BJ (cell line): ENCODE data around the gene EMX2. TPM values are rescaled to one million over a fixed set of nuclear protein-coding genes. Genes with fewer than 3 reads are reported as not detected.

Source experiments
- CTCF ChIA-PET: fragments of 350-600 bp; formaldehyde crosslinking; extraction: SDS; loops from one replicate; lab custom pipeline; 2021; ENCODE audit warnings: antibody characterized with exemption, inconsistent platforms; lab: Yijun Ruan, JAX
- POLR2A ChIA-PET: fragments of 300-600 bp; sonication (Branson Sonifier 250); formaldehyde crosslinking; extraction: SDS; loops from one replicate; lab custom pipeline; 2021; ENCODE audit warnings: antibody characterized with exemption; lab: Charles Lee
- DNase-seq: peaks from one replicate; pipeline ENCODE4 v3.0.0-alpha.2; 2011; ENCODE audit warnings: low read depth
- H3K27me3 ChIP-seq: 2 replicates; pipeline ENCODE4 v1.6.0; 2011; ENCODE audit warnings: low read length; ENCODE audit not compliant: control insufficient read depth, insufficient read depth
- H3K36me3 ChIP-seq: 2 replicates; pipeline ENCODE4 v1.5.1; 2011; ENCODE audit warnings: low read length; ENCODE audit not compliant: control insufficient read depth, insufficient read depth
- H3K4me3 ChIP-seq: 2 replicates; pipeline ENCODE4 v1.5.1; 2011; ENCODE audit warnings: low read depth, mild to moderate bottlenecking, control low read depth, low read length
- polyA plus RNA-seq: library from polyadenylated mRNA; depleted of rRNA; stranded (reverse); fragments of >200 nt; gene quantifications from 2 replicates; pipeline ENCODE4 v1.2.3, GENCODE V29; 2011; rRNA removed
- TF ChIP-seq, protein P1 (sequence below): IDR thresholded peaks from 2 replicates; pipeline ENCODE4 v1.5.1; 2011; ENCODE audit warnings: low read depth, mild to moderate bottlenecking, control low read depth, inconsistent platforms, low read length, moderate library complexity; ENCODE audit not compliant: insufficient read depth

The EMX2 gene
- polyA plus RNA-seq, 1 experiment = 0.31 TPM

DNA sequence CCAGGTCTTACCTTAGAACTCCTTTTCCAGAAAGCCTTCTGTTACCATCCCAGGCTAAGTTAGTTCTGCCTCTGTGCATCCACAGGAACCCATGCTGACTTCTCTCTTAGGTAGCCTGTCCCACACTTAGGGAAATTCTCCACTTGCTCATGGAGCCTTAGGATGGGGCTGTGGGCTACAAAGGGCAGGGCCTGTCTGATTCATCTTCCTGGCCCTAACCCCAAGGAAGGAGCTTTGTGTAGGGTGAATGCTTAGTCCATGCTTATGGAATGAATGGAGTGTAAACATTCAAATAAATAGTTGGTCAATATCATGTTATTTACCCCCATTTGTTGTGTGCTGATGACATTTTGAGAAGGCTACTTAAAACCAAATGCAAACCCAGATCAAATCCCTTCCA lies 54.7 kb downstream of the EMX2 start:
- Histone ChIP-seq H3K36me3 (no peaks in the 10 kb centered on the region), H3K4me3 (no peak overlapping the region), H3K27me3 (no peaks in the 10 kb centered on the region)
- CTCF ChIA-PET = no interaction called here
- TF ChIP-seq, protein P1, sequence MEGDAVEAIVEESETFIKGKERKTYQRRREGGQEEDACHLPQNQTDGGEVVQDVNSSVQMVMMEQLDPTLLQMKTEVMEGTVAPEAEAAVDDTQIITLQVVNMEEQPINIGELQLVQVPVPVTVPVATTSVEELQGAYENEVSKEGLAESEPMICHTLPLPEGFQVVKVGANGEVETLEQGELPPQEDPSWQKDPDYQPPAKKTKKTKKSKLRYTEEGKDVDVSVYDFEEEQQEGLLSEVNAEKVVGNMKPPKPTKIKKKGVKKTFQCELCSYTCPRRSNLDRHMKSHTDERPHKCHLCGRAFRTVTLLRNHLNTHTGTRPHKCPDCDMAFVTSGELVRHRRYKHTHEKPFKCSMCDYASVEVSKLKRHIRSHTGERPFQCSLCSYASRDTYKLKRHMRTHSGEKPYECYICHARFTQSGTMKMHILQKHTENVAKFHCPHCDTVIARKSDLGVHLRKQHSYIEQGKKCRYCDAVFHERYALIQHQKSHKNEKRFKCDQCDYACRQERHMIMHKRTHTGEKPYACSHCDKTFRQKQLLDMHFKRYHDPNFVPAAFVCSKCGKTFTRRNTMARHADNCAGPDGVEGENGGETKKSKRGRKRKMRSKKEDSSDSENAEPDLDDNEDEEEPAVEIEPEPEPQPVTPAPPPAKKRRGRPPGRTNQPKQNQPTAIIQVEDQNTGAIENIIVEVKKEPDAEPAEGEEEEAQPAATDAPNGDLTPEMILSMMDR = no peak
- no peak for DNase-seq
- POLR2A ChIA-PET = no interaction called here

Other genes starting within 250 kb of the EMX2 start
- gene PDZD8, start 167.3 kb upstream of the EMX2 start, polyA plus RNA-seq = 13.6 and 22.0 TPM in 2 replicates